Activated gamma-delta T cell treated with anti-CD3 and anti-CD28 coated beads, Interleukin-2, amount 50 U/mL, for 16 hours (primary cell): Measurements from ENCODE around the gene PLAC8.
"Not testable (repeated sequence)": the region's sequence is repeated elsewhere in the genome, so short reads cannot be mapped to it uniquely, and the experiment has no call there.

Experiments used
- DNase-seq: peaks from one replicate; pipeline ENCODE4 v3.0.0-alpha.2; 2020; ENCODE audit warnings: low read depth

Gene PLAC8, protein sequence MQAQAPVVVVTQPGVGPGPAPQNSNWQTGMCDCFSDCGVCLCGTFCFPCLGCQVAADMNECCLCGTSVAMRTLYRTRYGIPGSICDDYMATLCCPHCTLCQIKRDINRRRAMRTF

GRCh38 chr4:83114576-83114975 lies at the start of gene PLAC8:
TSS of gene PLAC8 (minus strand) at chr4:83114729. CDS start at chr4:83107921, 6,808 bp downstream.
- peak; percentile 27 for DNase-seq

DNA sequence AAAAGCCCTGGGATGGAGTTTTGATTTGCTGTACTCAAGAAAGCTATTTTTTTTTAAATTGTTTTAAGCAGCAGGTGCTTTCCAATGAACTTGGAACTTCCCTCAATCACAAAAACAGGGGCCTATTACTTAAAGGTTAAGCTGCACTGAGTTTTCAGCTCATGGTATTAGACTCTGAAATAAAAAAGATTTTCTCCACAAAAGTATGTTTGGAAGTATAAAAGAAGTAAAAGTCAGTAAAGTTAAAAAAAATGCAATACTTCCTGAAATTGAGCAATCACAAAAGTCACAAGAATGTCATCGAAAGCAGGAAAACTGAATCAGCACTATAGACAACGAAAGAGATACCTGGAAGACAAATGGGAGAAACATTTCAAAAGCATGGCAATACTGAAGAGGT lies 38.9 kb upstream of the PLAC8 start:
- no peak for DNase-seq

GRCh38 chr4:83152746-83153145 lies 38.2 kb upstream of the PLAC8 start:
- no peak for DNase-seq

GRCh38 chr4:83151651-83152050 lies 37.1 kb upstream of the PLAC8 start:
- DNase-seq, result no peak

DNA sequence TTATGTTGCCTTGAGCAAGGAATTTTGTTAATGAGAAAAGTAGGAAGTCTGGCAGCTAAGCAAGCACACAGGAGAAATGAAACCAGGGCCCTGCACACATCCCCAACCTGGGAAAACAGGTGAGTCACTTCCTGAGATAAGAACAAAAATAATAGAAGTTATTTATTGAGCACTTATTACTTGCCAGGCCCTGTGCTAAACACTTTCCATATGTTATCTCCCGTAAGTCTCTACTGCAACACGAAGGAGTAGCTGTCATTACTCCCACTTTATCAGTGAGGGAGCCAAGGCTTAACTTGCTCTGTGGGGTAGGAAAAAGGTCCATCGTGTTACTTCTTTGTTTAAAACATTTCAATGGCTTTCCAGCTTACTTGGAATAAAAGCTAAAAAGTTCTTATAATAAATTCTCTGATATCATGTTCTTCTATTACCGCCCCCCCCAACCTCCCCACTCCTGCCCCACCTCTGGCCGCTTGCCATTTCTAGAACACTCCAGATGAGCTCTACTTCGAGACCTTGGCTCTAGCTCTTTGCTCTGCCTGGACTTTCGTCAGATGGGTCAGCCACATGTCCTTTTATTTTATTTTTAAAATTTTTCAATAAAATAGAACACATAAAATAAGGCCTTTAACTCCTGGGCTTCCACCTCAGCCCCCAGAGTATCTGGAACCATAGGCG lies 36.3 kb upstream of the PLAC8 start:
- DNase-seq, result no peak

DNA sequence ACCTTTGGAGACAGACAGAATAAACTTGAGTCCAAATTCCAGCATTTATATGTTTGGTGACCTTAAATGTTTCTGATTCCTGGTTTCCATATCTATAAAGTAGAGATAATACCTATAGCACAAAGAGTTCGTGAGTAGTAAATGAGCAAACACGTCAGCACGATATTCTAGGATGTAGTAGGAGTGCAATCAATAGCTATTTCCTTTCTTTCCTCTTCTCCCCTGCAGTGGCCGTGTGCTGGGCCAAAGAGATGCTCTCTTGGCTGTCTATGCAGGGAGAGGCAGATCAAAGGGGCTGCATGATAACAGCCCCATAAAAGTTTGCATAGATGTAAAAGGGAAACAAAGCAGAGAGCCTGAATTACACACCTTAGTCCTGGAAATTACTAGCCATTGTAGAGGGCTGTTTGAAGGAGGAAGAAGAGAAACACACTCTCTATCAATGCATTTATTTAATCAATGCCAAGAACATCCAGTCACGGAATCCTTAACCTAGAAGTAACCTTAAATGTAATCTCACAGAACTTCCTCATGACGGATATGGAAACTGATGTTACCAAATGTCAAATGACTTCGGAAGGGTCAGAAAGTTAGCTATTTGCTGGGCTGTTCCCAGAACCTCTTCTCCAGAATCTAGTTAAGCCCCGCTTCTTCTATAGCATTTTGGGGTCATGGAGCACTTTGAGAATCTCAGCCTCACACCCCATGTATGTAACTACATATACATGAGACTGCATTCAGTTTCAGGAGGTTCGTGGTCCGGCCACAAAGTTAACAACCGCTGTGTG lies 35.5 kb upstream of the PLAC8 start:
- DNase-seq, result no peak

DNA sequence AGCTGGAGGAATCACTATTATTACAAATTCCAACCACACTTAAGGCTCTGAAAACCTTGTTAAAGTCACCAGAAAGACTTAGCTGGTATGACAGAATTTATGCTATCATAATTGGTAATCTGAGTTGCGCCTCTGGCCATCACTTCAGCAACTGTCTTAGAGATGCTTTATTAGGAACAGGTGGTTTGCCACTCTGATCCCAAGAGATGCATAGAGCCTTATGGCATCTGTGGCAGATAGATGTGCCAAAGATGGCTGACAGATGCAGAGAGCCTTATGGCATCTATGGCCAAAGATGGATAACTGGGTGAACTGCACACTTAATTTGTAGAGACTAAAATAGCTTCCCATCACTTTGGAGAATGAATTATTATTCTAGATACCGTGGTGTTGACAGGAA lies 32.3 kb upstream of the PLAC8 start:
- DNase-seq, result no peak

GRCh38 chr4:83145776-83146175 lies 31.2 kb upstream of the PLAC8 start:
- DNase-seq, result not testable (repeated sequence)

DNA sequence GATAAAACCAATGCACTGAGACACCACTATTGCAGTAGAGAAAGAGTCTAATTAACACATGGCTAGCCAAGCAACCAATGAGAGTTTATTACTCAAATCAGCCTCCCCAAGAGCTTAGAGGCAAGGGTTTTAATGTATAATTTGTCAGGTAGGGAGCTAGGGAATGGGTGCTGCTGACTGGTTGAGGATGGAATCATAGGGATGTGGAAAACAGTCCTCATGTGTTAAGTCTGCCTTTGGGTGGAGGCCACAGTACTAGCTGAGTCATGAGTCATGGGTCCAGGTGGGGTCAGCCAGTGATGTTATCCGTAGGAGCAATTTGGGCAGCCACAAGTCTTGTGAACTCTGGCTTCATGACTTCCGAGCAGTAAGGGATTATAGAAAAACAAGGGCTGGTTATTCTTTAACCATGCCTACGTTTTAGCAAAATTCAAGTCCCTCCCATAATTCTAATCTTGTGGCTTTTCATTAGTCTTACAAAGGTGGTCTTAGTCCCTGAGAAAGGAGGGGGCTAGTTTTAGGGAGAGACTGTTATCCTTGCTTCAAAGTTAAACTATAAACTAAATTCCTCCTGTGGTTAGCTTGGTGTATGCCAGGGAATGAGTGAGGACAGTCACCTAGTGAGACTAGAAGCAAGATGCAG lies 25.1 kb upstream of the PLAC8 start:
- DNase-seq, result no peak

DNA sequence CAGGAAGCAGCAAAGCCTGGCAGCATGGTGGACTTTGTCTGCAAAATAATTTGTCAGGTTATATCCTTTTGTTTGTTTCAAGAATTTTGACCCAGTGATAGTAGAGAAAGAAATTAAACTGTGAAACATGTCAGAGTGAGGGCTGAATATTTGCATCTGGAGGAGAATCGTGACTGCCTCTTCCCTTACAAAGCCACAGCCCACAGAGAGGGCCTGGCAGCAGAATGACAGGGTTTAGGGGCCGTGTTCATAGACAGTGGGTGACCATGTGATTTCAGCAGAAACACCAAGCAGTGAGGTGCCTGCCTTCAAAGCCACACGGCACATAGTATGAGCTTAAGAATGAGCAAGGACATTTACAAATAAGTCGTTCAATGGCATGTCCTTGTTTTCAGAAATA lies 24.4 kb upstream of the PLAC8 start:
- DNase-seq, result peak; percentile 12

DNA sequence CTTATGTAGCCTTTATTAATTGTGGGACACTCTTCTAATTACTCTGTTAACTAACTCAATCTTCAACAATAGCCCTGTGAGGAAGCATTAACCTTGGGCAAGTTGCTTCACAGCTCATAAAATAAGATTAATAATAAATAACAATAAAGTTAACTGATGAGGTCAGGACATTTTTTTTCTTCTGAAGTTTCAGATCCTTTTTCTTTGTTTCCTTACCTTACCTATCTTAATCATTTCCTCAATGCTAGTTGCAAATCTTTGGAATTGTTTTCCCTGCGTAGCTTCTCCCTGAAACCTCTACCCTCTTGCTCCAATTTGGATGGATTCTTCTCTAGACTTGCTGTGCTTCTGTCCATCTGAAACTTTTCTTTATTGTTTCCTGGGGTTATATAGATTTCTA lies 17.5 kb upstream of the PLAC8 start:
- no peak for DNase-seq

DNA sequence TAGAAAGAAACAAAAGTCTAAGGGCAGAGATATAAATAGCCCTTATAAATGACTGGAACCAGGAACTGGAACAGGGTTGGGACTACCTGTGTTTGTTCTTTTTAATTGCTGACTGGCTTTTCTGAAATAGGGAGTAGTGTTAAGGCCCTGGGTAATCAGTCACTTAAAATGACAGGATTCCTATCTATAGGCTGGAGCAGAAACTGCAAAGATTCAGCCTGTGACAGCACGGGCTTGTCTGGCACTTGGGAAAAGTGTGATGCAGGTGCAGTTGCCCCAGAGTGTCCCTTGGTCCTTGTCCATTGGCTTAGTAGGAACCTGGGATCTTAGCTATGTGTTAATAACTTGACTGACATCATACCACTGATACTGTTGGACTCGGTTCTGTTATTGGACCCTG lies 14.7 kb upstream of the PLAC8 start:
- no peak for DNase-seq

DNA sequence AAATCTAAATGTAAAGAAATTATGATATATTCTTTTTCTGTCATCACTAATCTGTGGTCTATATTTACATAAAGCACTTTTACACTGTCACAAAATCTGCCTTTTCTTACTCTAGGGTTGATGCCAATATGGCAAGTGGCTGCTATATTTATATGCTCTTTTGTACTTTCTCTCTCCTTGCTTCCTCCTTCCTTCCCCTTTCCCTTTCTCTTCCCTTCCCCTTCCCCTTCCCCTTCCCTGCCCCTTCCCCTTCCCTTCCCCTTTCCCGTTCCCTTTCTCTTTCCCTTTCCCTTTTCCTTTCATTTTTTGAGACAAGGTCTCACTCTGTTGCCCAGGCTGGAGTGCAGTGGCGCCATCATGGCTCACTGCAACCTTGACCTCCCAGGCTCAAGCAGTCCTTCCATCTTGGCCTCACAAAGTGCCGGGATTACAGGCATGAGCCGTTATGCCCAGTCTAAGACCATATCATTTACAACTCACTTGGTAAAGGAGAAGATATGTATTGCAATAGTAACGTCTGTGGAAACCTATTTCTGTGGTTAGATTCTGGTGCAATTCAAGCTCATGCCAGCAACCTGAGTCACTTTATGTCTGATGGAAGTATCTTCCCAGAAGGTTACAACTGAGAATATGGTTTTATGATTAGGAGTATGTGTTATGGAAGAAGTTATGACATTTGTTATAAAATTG lies 13.9 kb upstream of the PLAC8 start:
- DNase-seq, result no peak

- no peak for DNase-seq
Measured at GRCh38 chr4:83125738-83126141, 11.2 kb upstream of the PLAC8 start.

DNA sequence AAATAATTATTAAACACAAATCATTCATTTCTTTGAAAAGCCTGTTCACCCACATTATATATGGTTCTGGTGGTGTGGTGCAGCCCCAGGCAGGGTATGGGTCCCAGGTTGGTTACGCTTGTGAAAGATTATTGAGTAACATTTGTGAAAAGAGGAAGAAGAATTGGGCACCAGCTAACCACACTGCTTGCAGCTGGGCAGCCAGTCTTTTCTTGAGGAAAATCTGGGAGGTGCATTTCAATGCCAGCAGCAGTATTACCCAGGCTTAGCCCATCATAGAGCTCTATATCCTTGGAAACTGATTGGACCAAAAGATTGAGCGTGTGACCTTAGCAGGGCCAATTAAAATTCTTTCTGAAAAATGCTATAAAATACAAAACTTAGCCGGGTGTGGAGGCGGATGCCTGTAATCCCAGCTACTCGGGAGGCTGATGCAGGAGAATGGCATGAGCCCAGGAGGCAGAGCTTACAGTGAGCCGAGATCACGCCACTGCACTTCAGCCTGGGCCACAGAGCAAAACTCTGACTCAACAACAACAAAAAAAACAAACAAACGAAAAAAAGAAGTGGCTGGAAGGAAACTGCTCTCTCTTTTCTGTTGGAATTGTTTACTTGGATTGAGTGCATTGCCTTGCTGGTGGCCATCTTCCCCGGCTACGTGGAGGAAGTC lies 9.7 kb upstream of the PLAC8 start:
- no peak for DNase-seq

DNA sequence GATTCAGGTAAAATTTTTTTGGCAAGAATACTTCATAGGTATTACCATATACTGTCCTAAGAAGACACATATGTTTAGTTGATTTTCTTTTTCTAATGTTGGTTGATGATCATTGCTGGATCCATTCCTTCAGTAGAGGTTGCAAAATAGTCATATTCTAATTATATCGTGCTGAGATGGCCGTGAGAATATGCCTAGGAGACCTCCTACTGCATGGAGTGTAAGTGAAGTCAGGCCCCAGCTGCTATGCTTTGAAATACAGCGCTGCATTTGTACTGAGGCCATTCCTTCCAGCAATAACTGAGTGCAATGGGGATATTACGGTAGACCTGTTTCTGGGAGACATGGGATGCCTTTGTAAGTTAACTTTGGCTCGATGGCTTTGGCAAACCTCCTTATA lies 6.7 kb upstream of the PLAC8 start:
- no peak for DNase-seq

GRCh38 chr4:83118869-83119268 lies 4.3 kb upstream of the PLAC8 start:
- DNase-seq, result no peak

GRCh38 chr4:83115656-83116285 lies 1.2 kb upstream of the PLAC8 start:
- no peak for DNase-seq

- no peak for DNase-seq
Measured at GRCh38 chr4:83115000-83115399, 471 bp upstream of the PLAC8 start.

DNA sequence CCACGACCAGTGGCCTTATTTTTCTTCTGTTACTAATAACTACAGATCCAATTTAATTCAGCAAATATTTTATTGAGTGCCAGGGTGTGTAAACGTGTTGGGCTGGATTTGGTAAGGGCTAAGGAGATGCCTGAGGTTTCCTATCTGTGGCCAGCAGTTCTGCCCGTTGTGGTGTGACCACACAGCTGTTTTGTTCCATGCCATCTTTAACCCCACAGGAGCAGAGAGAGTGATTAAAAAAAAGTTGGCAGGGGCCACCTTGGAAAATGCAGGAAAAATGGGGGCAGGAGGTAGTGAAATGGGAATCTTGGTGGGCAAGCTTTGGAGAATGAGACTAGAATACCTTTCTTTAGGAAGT lies 1.1 kb downstream of the PLAC8 start:
- DNase-seq, result no peak

GRCh38 chr4:83112678-83113428 lies 1.7 kb downstream of the PLAC8 start:
- DNase-seq, result no peak
